Lower leg skin (tissue), 3 donors: ENCODE measurements around the gene HMCES.

Source experiments
- CTCF ChIP-seq, 3 donors: fragments of 450-650 bp; IDR thresholded peaks; one replicate each; pipeline ENCODE4 v1.5.1; 2016; ENCODE audit warnings: antibody characterized with exemption in 3 of 3, mild to moderate bottlenecking in 3 of 3, moderate library complexity in 2 of 3
- POLR2A ChIP-seq, 2 donors: fragments of 450-650 bp; IDR thresholded peaks; one replicate each; pipeline ENCODE4 v1.6.1; 2016 to 2017; ENCODE audit warnings: antibody characterized with exemption in 2 of 2, mild to moderate bottlenecking in 1 of 2, moderate library complexity in 1 of 2

- TF ChIP-seq CTCF (IDR thresholded peaks at IDR 0.05) (no peak), POLR2A (IDR thresholded peaks at IDR 0.05) (no peak)
These were observed 51.7 kb downstream of the HMCES start for GRCh38 chr3:129330409-129330808.
